Measurements from ENCODE around the gene DUSP8.

The DUSP8 gene

GRCh38 chr11:1507381-1508140 is 64.5 kb downstream of the DUSP8 start (continued):
- TF ChIP-seq, protein P1, sequence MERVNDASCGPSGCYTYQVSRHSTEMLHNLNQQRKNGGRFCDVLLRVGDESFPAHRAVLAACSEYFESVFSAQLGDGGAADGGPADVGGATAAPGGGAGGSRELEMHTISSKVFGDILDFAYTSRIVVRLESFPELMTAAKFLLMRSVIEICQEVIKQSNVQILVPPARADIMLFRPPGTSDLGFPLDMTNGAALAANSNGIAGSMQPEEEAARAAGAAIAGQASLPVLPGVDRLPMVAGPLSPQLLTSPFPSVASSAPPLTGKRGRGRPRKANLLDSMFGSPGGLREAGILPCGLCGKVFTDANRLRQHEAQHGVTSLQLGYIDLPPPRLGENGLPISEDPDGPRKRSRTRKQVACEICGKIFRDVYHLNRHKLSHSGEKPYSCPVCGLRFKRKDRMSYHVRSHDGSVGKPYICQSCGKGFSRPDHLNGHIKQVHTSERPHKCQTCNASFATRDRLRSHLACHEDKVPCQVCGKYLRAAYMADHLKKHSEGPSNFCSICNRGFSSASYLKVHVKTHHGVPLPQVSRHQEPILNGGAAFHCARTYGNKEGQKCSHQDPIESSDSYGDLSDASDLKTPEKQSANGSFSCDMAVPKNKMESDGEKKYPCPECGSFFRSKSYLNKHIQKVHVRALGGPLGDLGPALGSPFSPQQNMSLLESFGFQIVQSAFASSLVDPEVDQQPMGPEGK (CRISPR knock-in tag; IDR thresholded peaks at IDR 0.05; ENCODE audit: borderline replicate concordance), result no peak
- no peak for TF ChIP-seq ZFP3 (CRISPR knock-in tag; IDR thresholded peaks at IDR 0.05)

GRCh38 chr11:1506981-1507380 is 65.1 kb downstream of the DUSP8 start:
- ATAC-seq, result no peak
- TF ChIP-seq TCF4 (CRISPR knock-in tag; IDR thresholded peaks at IDR 0.05; ENCODE audit: borderline replicate concordance), result no peak
- no peak for TF ChIP-seq ZFP30 (CRISPR knock-in tag; IDR thresholded peaks at IDR 0.05)
- no peak for TF ChIP-seq TOX (CRISPR knock-in tag; IDR thresholded peaks at IDR 0.05; ENCODE audit: borderline replicate concordance)
- no peak for TF ChIP-seq TSHZ2 (CRISPR knock-in tag; IDR thresholded peaks at IDR 0.05)
- no peak for TF ChIP-seq ZNF565 (CRISPR knock-in tag; conservative IDR thresholded peaks at IDR 0.05; ENCODE audit: low read depth)
- TF ChIP-seq GLIS3 (CRISPR knock-in tag; IDR thresholded peaks at IDR 0.05), result no peak
- TF ChIP-seq ESRRG (CRISPR knock-in tag; IDR thresholded peaks at IDR 0.05), result no peak
- TF ChIP-seq ZNF70 (CRISPR knock-in tag; IDR thresholded peaks at IDR 0.05), result no peak
- TF ChIP-seq ISL1 (CRISPR knock-in tag; IDR thresholded peaks at IDR 0.05), result no peak
- no peak for TF ChIP-seq SNAI2 (CRISPR knock-in tag; IDR thresholded peaks at IDR 0.05)
- no peak for TF ChIP-seq ZC3H10 (CRISPR knock-in tag; IDR thresholded peaks at IDR 0.05)
- no peak for TF ChIP-seq OSR1 (CRISPR knock-in tag; IDR thresholded peaks at IDR 0.05)
- TF ChIP-seq RARB (CRISPR knock-in tag; IDR thresholded peaks at IDR 0.05), result no peak
- TF ChIP-seq ARNTL (CRISPR knock-in tag; IDR thresholded peaks at IDR 0.05; ENCODE audit: borderline replicate concordance, low read depth), result no peak
- no peak for TF ChIP-seq BACH2 (CRISPR knock-in tag; IDR thresholded peaks at IDR 0.05; ENCODE audit: borderline replicate concordance)
- TF ChIP-seq, protein P1 (CRISPR knock-in tag; IDR thresholded peaks at IDR 0.05; ENCODE audit: borderline replicate concordance), result no peak
- no peak for TF ChIP-seq ZNF8 (CRISPR knock-in tag; IDR thresholded peaks at IDR 0.05)

DNA sequence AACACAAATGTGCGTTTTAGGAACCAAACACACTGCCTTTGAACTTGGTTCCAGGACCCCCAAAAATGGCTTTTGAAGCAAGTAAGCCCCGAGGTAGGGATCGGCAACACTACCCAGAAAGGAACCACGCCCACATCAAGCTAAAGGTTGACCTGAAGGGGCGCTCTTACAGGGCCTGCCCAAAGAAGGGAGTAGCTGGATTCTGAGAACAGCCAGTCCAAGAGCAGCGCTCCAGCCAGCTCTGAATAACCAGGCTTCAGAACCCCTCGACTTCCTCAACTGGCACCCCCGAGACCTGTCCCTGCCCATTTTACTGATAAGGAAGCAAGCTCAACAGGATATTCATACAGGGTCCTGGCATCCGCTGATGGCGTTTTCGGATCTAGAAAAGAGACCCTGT is 66.6 kb downstream of the DUSP8 start:
- no peak for TF ChIP-seq CSRNP3 (CRISPR knock-in tag; IDR thresholded peaks at IDR 0.05)
- no peak for TF ChIP-seq ZC3H10 (CRISPR knock-in tag; IDR thresholded peaks at IDR 0.05)
- TF ChIP-seq TCF4 (CRISPR knock-in tag; IDR thresholded peaks at IDR 0.05; ENCODE audit: borderline replicate concordance), result no peak
- no peak for TF ChIP-seq ZNF8 (CRISPR knock-in tag; IDR thresholded peaks at IDR 0.05)
- TF ChIP-seq BACH2 (CRISPR knock-in tag; IDR thresholded peaks at IDR 0.05; ENCODE audit: borderline replicate concordance), result no peak
- no peak for TF ChIP-seq SNAI2 (CRISPR knock-in tag; IDR thresholded peaks at IDR 0.05)
- TF ChIP-seq ISL1 (CRISPR knock-in tag; IDR thresholded peaks at IDR 0.05), result no peak
- TF ChIP-seq ESRRG (CRISPR knock-in tag; IDR thresholded peaks at IDR 0.05), result no peak
- no peak for TF ChIP-seq ZFP30 (CRISPR knock-in tag; IDR thresholded peaks at IDR 0.05)
- TF ChIP-seq TOX (CRISPR knock-in tag; IDR thresholded peaks at IDR 0.05; ENCODE audit: borderline replicate concordance), result no peak
- TF ChIP-seq ZNF70 (CRISPR knock-in tag; IDR thresholded peaks at IDR 0.05), result no peak
- no peak for TF ChIP-seq GLIS3 (CRISPR knock-in tag; IDR thresholded peaks at IDR 0.05)
- no peak for ATAC-seq

Measured in SK-N-SH treated with all-trans-retinoic acid at 6 μM for 48 hours (cell line).